HepG2 (cell line): ENCODE data around the gene UQCR11. TPM values are rescaled to one million over a fixed set of nuclear protein-coding genes. Genes with fewer than 3 reads are reported as not detected.

Experiments
- AFF4 ChIP-seq: sonication (generic); formaldehyde crosslinking; IDR thresholded peaks from 2 replicates; pipeline ENCODE4 v1.4.0; 2020; ENCODE audit warnings: missing genetic modification reagents
- AGO2 ChIP-seq: fragments of 200-400 bp; formaldehyde crosslinking; optimal IDR thresholded peaks from 2 replicates; pipeline ENCODE3; 2017; ENCODE audit warnings: mild to moderate bottlenecking, low read depth, low read length, moderate library complexity
- NRL ChIP-seq: sonication (generic); formaldehyde crosslinking; IDR thresholded peaks from 2 replicates; pipeline ENCODE4 v1.5.0; 2020; ENCODE audit warnings: missing genetic modification reagents, mild to moderate bottlenecking, moderate library complexity, borderline replicate concordance
- SKIL ChIP-seq: sonication (generic); formaldehyde crosslinking; IDR thresholded peaks from 2 replicates; pipeline ENCODE4 v1.8.0; 2022; ENCODE audit warnings: missing genetic modification reagents, mild to moderate bottlenecking, moderate library complexity, borderline replicate concordance
- SOX13 ChIP-seq, 3 experiments: fragments of 450-650 bp in 1 of 3; sonication (generic) in 1 of 3; formaldehyde crosslinking in 1 of 3; IDR thresholded peaks in 2 of 3; conservative IDR thresholded peaks in 1 of 3; 2 replicates each; pipeline versions ENCODE4 v1.5.0 to v1.6.1; 2016 to 2020; ENCODE audit warnings: antibody characterized with exemption in 1 of 3, mild to moderate bottlenecking in 1 of 3, missing compliant biosample characterization in 1 of 3, missing genetic modification reagents in 1 of 3, moderate library complexity in 1 of 3
- U2AF2 ChIP-seq: fragments of 200-400 bp; formaldehyde crosslinking; IDR thresholded peaks from 2 replicates; pipeline ENCODE4 v1.6.1; 2017; ENCODE audit warnings: low read depth, mild to moderate bottlenecking, low read length
- ZBTB33 ChIP-seq: sonication (generic); formaldehyde crosslinking; IDR thresholded peaks from 2 replicates; pipeline ENCODE4 v1.4.0; 2020; ENCODE audit warnings: missing genetic modification reagents
- ZC3H13 ChIP-seq: sonication (generic); formaldehyde crosslinking; IDR thresholded peaks from 2 replicates; pipeline ENCODE4 v1.8.1; 2023; ENCODE audit warnings: mild to moderate bottlenecking, missing genetic modification reagents, moderate library complexity
- ZMYM3 ChIP-seq: sonication (generic); formaldehyde crosslinking; IDR thresholded peaks from 2 replicates; pipeline ENCODE4 v1.5.1; 2020; ENCODE audit warnings: mild to moderate bottlenecking, missing genetic modification reagents
- ZNF180 ChIP-seq: sonication (generic); formaldehyde crosslinking; IDR thresholded peaks from 2 replicates; pipeline ENCODE4 v1.4.0; 2020; ENCODE audit warnings: low read depth, missing genetic modification reagents, borderline replicate concordance
- ZNF646 ChIP-seq: sonication (generic); formaldehyde crosslinking; IDR thresholded peaks from 2 replicates; pipeline ENCODE4 v1.9.0; 2021; ENCODE audit warnings: mild to moderate bottlenecking, missing genetic modification reagents
- ZNF746 ChIP-seq: sonication (generic); formaldehyde crosslinking; IDR thresholded peaks from 2 replicates; pipeline ENCODE4 v1.8.0; 2022; ENCODE audit warnings: mild to moderate bottlenecking, missing genetic modification reagents
- polyA plus RNA-seq, 8 experiments: library from polyadenylated mRNA; depleted of rRNA in 3 of 8; stranded (reverse) in 7 of 8; unstranded in 1 of 8; fragments of >200 nt; fragmentation: Illumina TruSeq in 4 of 8; extraction: Trizol in 4 of 8; gene quantifications; 2 replicates each; pipeline versions ENCODE4 v1.2.1 to v1.2.3, GENCODE V29; 2011 to 2016; ENCODE audit warnings: low read depth in 4 of 8, missing spikeins in 1 of 8, mixed read lengths in 1 of 8; ENCODE audit not compliant: insufficient read depth in 1 of 8
- total RNA-seq, 5 experiments: library from RNA; depleted of rRNA; stranded (reverse); fragments of >200 nt; fragmentation: Illumina TruSeq; extraction: Trizol; gene quantifications; 2 replicates each; pipeline ENCODE4 v1.2.3, GENCODE V29; 2016; ENCODE audit warnings: low read depth in 1 of 5

UQCR11 gene
- total and polyA plus RNA-seq, 2 of the 13 experiments (the other 11 are each of a cell fraction or from before 2014, with no cell fraction given): 125 to 214 TPM

- peak; percentile 27; the same call in 1 of the 2 replicates for TF ChIP-seq ZBTB33
- no peak for TF ChIP-seq SKIL (CRISPR knock-in tag)
- no peak for TF ChIP-seq ZNF180 (CRISPR knock-in tag)
- no peak for TF ChIP-seq U2AF2
- no peak for TF ChIP-seq SOX13 (IDR thresholded peaks at IDR 0.05)
- TF ChIP-seq SOX13 (CRISPR knock-in tag; conservative IDR thresholded peaks at IDR 0.05 in 1 of 2, IDR thresholded peaks at IDR 0.05 in 1 of 2): no peak
- no peak for TF ChIP-seq ZMYM3 (CRISPR knock-in tag)
- no peak for TF ChIP-seq AFF4 (CRISPR knock-in tag)
- peak; percentile 94 for TF ChIP-seq AGO2
- no peak for TF ChIP-seq ZNF746 (CRISPR knock-in tag)
- TF ChIP-seq NRL (CRISPR knock-in tag): no peak
- no peak for TF ChIP-seq ZNF646 (CRISPR knock-in tag)
- TF ChIP-seq ZC3H13 (CRISPR knock-in tag): peak; percentile 70
These were observed 28.8 kb downstream of the UQCR11 start (continued) for GRCh38 chr19:1576242-1577089.
